Large intestine (tissue), 3 donors: ENCODE data around the gene IL19. TPM values are rescaled to one million over a fixed set of nuclear protein-coding genes. Genes with fewer than 3 reads are reported as not detected.

ENCODE experiments used
- DNase-seq, 2 donors: peaks; one replicate each; pipeline versions ENCODE4 v3.0.0 to v3.0.0-alpha.2; 2013
- H3K27ac ChIP-seq: one replicate; pipeline ENCODE4 v1.5.1; 2013; ENCODE audit warnings: low read length
- H3K27me3 ChIP-seq: 2 replicates; pipeline ENCODE4 v1.6.1; 2013; ENCODE audit warnings: low read length; ENCODE audit not compliant: control insufficient read depth, insufficient read depth
- H3K36me3 ChIP-seq: 2 replicates; pipeline ENCODE4 v1.6.1; 2013; ENCODE audit warnings: low read length; ENCODE audit not compliant: control insufficient read depth, insufficient read depth
- H3K4me1 ChIP-seq: one replicate; pipeline ENCODE4 v1.6.1; 2013; ENCODE audit warnings: low read length; ENCODE audit not compliant: control insufficient read depth, insufficient read depth
- H3K4me3 ChIP-seq: one replicate; pipeline ENCODE4 v1.5.1; 2013; ENCODE audit warnings: low read length
- H3K9me3 ChIP-seq: one replicate; pipeline ENCODE4 v1.6.1; 2013; ENCODE audit warnings: mild to moderate bottlenecking, low read depth, low read length, moderate library complexity; ENCODE audit not compliant: control insufficient read depth
- WGBS: methylation state at CpG from one replicate; pipeline ENCODE4 v1.1.5; 2013; ENCODE audit warnings: low lambda C conversion rate; ENCODE audit not compliant: insufficient coverage; 5-methylcytosine and 5-hydroxymethylcytosine counted together
- polyA plus RNA-seq: library from polyadenylated mRNA; unstranded; fragments of 120-200 nt; gene quantifications from one replicate; pipeline ENCODE4 v1.2.1, GENCODE V29; 2013

Gene IL19
- polyA plus RNA-seq, 1 donor: not detected

GRCh38 chr1:206800891-206801290, 30.3 kb downstream of the IL19 start:
- no peaks in the 10 kb centered on the region for H3K36me3 ChIP-seq
- H3K27ac ChIP-seq: no peak overlapping the region
- H3K27me3 ChIP-seq: no peaks in the 10 kb centered on the region
- DNase-seq: no peak
- H3K9me3 ChIP-seq: no peaks in the 10 kb centered on the region
- H3K4me3 ChIP-seq: no peak overlapping the region
- no peaks in the 10 kb centered on the region for H3K4me1 ChIP-seq
- no CpG with 5 or more reads among the region's 3 CpGs for WGBS

- Histone ChIP-seq H3K4me1 (no peaks in the 10 kb centered on the region), H3K36me3 (no peaks in the 10 kb centered on the region), H3K9me3 (no peaks in the 10 kb centered on the region), H3K27ac (no peak overlapping the region), H3K27me3 (no peaks in the 10 kb centered on the region), H3K4me3 (no peak overlapping the region)
- 80% methylated on average over 1 of the region's 1 CpG for WGBS
- DNase-seq: no peak
Measured at GRCh38 chr1:206801467-206801866, 30.9 kb downstream of the IL19 start.

- H3K27me3 ChIP-seq: no peaks in the 10 kb centered on the region
- DNase-seq: no peak
- no peak overlapping the region for H3K4me3 ChIP-seq
- H3K36me3 ChIP-seq: no peaks in the 10 kb centered on the region
- no peaks in the 10 kb centered on the region for H3K4me1 ChIP-seq
- H3K9me3 ChIP-seq: no peaks in the 10 kb centered on the region
- H3K27ac ChIP-seq: no peak overlapping the region
- 92% methylated on average over 3 of the region's 4 CpGs for WGBS
Measured at GRCh38 chr1:206802401-206802800, 31.8 kb downstream of the IL19 start.

DNA sequence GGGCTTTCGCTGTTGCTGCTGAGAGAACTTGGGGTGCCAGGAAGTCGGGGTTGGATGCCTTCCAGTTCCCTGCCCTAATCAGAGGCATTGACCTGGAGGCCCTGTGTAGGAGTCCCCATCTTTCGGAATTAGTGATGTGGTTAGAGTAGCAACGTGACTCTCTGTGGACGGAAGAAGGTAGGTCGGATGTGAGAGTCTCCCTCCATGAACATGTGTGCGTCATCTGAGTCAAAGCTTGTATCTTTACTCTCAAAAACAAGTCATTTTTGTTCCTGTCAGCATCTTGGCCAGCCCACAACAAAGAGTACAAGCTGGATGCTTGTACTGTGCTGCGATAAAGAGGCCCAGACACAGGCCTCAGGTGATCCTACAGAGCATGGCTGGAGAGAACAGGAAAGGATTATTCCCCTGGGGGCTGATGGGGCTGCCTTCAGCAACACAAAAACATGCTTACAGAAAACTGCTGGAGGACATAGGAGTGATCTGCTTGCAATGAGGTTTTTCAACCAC, 32.7 kb downstream of the IL19 start:
- H3K27ac ChIP-seq: no peak overlapping the region
- 100% methylated on average over 2 of the region's 8 CpGs for WGBS

GRCh38 chr1:206804156-206804737, 33.7 kb downstream of the IL19 start:
- WGBS: no CpG with 5 or more reads among the region's 1 CpG
- H3K4me1 ChIP-seq: no peaks in the 10 kb centered on the region
- H3K9me3 ChIP-seq: no peaks in the 10 kb centered on the region
- no peaks in the 10 kb centered on the region for H3K27me3 ChIP-seq
- H3K36me3 ChIP-seq: no peaks in the 10 kb centered on the region
- H3K4me3 ChIP-seq: no peak overlapping the region
- DNase-seq: no peak
- no peak overlapping the region for H3K27ac ChIP-seq

More for the DNA sequence above, 32.7 kb downstream of the IL19 start:
- peak in 1 of 2 donors; percentile 24 for DNase-seq
- Histone ChIP-seq H3K36me3 (no peaks in the 10 kb centered on the region), H3K4me3 (no peak overlapping the region), H3K27me3 (no peaks in the 10 kb centered on the region), H3K4me1 (no peaks in the 10 kb centered on the region), H3K9me3 (no peaks in the 10 kb centered on the region)

DNA sequence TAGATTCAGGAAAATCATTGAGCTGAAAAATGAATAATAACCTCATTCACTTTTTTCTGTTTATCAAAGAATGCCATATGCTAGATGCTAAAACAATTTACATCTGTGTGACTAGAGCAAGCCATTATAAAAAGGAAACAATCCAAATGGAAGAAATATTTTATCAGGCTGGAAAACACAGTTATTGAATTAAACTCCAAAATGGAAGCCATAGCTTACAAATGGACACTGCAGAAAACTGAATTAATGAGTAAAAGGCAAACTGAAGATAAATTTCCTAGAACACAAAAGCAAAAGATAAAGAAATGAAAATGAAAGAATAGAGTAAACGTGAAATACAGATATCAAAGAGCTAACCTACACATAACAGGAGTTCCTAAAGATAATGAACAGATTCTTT, 34.8 kb downstream of the IL19 start:
- Histone ChIP-seq H3K27ac (no peak overlapping the region), H3K36me3 (no peaks in the 10 kb centered on the region), H3K27me3 (no peaks in the 10 kb centered on the region), H3K4me1 (no peaks in the 10 kb centered on the region), H3K4me3 (no peak overlapping the region), H3K9me3 (no peaks in the 10 kb centered on the region)
- no peak for DNase-seq
- 43% methylated on average over 1 of the region's 1 CpG for WGBS

DNA sequence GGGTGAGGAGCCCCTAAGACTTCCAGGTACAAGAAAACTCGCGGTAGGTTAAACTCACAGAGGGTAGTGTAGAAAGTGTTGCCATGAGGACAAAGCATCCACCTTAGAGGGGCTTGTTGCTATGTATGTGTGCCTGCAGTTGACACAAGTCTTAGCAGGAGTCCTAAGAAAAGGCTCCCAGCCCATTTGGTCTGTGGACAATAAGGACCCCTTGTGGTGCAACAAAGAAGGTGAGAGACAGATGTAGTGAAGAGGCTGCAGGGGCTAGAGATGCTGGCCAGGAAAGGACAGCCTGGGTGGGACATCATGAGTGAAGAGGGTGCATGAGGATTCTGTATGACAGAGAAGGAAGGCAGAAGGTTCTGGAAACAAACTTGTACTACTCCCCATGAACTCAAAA, 38.0 kb downstream of the IL19 start:
- no CpG with 5 or more reads among the region's 2 CpGs for WGBS
- no peaks in the 10 kb centered on the region for H3K27me3 ChIP-seq
- H3K9me3 ChIP-seq: peaks cover 3% of the 10 kb centered on the region
- H3K4me1 ChIP-seq: no peaks in the 10 kb centered on the region
- no peak overlapping the region for H3K27ac ChIP-seq
- H3K4me3 ChIP-seq: no peak overlapping the region
- H3K36me3 ChIP-seq: no peaks in the 10 kb centered on the region
- DNase-seq: no peak

DNA sequence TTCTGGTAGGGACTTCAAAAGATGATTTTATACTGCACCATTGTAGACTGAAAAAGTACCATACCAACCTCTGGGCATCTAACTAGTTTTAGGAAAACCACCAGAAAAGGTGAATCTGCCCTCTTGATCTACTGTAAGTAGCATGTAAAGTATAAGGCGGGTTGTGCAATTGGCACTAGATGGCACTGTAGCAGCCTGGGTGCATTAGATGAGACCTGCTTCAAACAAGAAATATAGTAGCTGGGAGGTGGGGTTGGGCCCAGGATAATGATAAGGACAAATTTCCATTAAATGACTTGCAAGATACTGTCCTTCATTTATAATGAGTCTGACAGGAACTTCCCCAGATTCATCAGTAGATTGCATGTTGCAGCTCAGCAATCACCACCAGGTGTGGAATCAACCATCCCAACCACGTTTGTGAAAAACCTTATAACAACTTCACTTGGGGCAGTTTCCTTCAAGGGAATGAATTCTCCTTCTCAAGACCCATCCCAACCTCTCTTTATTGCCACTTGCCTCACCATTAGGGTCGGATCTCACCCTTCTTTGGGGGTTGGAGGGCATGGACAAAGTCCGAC, 39.0 kb downstream of the IL19 start:
- no peaks in the 10 kb centered on the region for H3K36me3 ChIP-seq
- peaks cover 3% of the 10 kb centered on the region for H3K9me3 ChIP-seq
- DNase-seq: peak in 1 of 2 donors; percentile 31
- 100% methylated on average over 1 of the region's 4 CpGs for WGBS
- H3K27ac ChIP-seq: no peak overlapping the region
- H3K27me3 ChIP-seq: no peaks in the 10 kb centered on the region
- no peaks in the 10 kb centered on the region for H3K4me1 ChIP-seq
- no peak overlapping the region for H3K4me3 ChIP-seq

GRCh38 chr1:206812471-206812870, 41.9 kb downstream of the IL19 start:
- H3K36me3 ChIP-seq: no peaks in the 10 kb centered on the region
- no peaks in the 10 kb centered on the region for H3K4me1 ChIP-seq
- peaks cover 3% of the 10 kb centered on the region for H3K9me3 ChIP-seq
- H3K27me3 ChIP-seq: no peaks in the 10 kb centered on the region
- DNase-seq: no peak
- H3K27ac ChIP-seq: no peak overlapping the region
- no CpG with 5 or more reads among the region's 2 CpGs for WGBS
- H3K4me3 ChIP-seq: no peak overlapping the region

DNA sequence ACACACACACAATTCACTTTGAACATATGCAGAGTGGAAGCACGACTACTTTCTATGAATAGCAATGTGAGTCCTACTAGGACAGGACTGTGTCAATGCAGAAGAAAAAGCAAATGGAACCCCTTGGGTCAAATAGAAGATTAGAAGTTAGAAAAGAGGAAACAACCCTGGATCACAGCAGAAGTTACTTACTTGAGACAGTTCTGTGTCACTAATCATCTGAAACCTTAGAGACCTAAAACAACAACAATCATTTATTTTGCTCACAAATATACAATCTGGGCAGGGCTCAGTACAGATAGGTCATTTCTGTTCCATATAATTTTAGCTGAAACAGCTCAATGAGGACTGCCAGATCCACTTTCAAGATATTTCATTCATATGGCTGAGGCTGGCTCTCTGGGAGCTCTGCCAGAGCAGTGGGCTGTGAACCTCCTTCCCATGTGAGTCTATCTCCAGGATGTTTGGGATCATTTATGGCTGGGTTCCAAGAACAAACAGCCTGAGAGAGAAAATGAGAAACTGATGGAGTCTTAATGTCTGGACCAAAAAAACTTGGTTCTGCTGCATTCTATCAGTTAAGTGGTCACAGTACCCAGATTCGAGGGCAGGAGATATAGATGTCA, 44.3 kb downstream of the IL19 start:
- H3K4me3 ChIP-seq: no peak overlapping the region
- H3K27ac ChIP-seq: no peak overlapping the region
- H3K4me1 ChIP-seq: no peaks in the 10 kb centered on the region
- H3K27me3 ChIP-seq: no peaks in the 10 kb centered on the region
- peak in 1 of 2 donors; percentile 32 for DNase-seq
- no peaks in the 10 kb centered on the region for H3K36me3 ChIP-seq
- WGBS: 60% methylated on average over 1 of the region's 2 CpGs
- peaks cover 3% of the 10 kb centered on the region for H3K9me3 ChIP-seq
